T-helper 1 cell treated with Interleukin-12 subunit alpha and Interleukin-12 subunit beta and Interleukin-4 antibody, amounts not matched to agents 30 ng/mL and 1 ng/mL, for 36 hours (primary cell): ENCODE data around the gene TRAPPC8. TPM values are rescaled to one million over a fixed set of nuclear protein-coding genes. Genes with fewer than 3 reads are reported as not detected.
"Not testable (repeated sequence)": the region's sequence is repeated elsewhere in the genome, so short reads cannot be mapped to it uniquely, and the experiment has no call there.

Experiments used
- intact Hi-C: fragments of 100-400 bp; cut with micrococcal nuclease; formaldehyde crosslinking; loops from one replicate; pipeline ENCODE4 v1.15.1; 2024
- total RNA-seq: library from RNA; stranded (reverse); gene quantifications from 2 replicates; pipeline ENCODE4 v1.2.3, GENCODE V29; 2022

The TRAPPC8 gene, protein sequence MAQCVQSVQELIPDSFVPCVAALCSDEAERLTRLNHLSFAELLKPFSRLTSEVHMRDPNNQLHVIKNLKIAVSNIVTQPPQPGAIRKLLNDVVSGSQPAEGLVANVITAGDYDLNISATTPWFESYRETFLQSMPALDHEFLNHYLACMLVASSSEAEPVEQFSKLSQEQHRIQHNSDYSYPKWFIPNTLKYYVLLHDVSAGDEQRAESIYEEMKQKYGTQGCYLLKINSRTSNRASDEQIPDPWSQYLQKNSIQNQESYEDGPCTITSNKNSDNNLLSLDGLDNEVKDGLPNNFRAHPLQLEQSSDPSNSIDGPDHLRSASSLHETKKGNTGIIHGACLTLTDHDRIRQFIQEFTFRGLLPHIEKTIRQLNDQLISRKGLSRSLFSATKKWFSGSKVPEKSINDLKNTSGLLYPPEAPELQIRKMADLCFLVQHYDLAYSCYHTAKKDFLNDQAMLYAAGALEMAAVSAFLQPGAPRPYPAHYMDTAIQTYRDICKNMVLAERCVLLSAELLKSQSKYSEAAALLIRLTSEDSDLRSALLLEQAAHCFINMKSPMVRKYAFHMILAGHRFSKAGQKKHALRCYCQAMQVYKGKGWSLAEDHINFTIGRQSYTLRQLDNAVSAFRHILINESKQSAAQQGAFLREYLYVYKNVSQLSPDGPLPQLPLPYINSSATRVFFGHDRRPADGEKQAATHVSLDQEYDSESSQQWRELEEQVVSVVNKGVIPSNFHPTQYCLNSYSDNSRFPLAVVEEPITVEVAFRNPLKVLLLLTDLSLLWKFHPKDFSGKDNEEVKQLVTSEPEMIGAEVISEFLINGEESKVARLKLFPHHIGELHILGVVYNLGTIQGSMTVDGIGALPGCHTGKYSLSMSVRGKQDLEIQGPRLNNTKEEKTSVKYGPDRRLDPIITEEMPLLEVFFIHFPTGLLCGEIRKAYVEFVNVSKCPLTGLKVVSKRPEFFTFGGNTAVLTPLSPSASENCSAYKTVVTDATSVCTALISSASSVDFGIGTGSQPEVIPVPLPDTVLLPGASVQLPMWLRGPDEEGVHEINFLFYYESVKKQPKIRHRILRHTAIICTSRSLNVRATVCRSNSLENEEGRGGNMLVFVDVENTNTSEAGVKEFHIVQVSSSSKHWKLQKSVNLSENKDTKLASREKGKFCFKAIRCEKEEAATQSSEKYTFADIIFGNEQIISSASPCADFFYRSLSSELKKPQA (N-terminal part only)
- total RNA-seq: 40.6 and 48.4 TPM in 2 replicates

DNA sequence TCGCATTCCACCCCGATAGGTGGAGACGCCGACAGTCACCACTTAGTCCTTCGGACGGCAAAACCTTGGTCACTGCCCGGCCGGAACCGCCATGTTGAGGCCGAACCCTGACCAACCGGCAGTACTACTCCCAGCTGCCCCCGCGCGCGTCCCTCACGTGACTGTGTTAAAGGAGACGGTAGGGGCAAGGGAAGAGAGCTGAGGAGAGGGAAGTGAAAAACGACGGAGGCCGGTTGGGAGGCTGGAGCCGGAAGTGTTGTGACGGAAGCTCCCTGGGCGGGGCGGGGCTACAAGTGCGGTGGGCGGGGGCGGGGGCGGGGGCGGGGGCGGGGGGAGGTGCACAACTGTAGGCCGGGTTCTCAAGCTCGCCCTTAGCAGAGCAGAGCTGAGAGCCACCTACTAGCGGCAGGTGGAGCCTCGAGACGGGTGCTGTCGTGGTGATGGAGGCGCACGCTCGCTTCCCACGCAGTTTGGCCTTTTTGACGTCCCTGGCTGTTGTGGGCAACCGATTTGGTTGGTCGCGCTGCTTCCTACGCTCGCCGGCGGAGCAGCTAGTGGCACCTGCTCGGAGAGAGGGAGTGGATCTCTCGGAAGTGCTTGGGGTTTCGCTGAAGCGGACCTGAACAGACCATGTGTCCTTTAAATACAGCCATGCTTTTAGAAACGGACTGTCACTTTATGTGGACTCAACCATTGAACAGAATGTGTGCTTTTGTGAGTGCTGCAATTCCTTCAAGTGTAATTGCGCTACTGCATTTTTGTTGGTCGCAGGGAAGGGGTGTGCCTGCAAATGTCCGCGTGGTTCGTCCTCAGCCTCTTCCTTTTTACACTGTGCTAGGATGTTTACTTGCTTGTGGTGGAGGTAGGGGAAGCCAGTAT lies at the start of gene TRAPPC8:
TRAPPC8 (minus strand) TSS at position 130 of the 879 bp plus-strand sequence. CDS start 364 bp downstream, outside the sequence.
- intact Hi-C loops: loop anchor here (1.0 to 5.0 kb wide), 9 partner anchors 9 to 256 kb away; partner anchors contain the start of gene RNF125

DNA sequence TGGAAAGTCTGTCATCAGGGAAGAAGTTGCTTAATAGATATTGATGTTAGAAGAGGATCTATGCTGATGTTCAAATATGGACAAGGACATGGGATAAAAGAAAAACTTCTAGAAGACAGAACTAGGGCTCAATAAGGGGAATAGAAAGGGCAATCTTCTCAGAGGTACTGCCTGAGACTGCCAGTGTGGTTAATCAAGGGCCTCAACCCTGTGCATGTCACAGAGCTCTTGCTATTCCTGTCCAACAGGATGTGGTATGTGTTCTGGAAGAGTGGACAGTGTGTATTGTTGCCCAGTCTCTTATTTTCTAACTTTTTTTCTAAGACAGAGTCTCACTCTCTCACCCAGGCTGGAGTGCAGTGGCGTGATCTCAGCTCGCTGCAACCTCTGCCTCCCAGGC lies 47.9 kb upstream of the TRAPPC8 start:
- intact Hi-C loops: no loop called here

DNA sequence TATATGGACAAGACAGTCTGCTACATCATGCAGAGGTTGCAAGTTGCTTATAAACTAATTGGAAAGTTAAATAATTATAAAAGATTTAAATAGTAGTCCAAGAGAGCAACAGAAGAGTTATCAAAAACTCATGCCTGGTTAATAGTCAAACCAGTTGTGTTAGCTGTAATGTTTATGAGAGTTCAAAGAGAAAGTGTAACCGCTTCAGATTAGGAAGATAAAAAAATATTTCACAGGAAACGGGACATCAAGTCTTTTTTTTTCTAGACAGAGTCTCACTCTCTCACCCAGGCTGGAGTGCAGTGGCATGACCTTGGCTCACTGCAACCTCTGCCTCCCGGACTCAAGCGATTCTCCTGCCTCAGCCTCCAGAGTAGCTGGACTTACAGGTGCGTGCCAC lies 41.0 kb upstream of the TRAPPC8 start:
- intact Hi-C loops: no loop called here

DNA sequence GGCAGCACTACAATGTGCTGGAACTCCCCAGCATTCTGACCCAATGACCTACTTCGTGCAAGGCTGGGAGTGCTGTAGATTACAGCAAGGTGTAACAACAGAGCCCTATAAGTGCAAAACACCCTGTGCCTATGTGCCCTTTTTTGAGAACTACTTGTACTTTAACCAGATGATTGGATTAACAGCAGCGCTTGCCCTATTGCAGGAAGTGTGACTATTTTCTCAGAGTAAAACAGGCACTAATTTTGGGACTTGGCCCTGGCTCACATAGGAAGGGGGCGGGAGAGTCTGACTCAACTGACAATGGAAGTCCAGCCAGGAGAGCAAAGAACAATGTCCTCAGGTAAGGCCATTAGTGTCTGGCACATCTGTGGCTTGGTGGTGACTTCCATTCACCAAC lies 40.1 kb upstream of the TRAPPC8 start:
- intact Hi-C loops: no loop called here

DNA sequence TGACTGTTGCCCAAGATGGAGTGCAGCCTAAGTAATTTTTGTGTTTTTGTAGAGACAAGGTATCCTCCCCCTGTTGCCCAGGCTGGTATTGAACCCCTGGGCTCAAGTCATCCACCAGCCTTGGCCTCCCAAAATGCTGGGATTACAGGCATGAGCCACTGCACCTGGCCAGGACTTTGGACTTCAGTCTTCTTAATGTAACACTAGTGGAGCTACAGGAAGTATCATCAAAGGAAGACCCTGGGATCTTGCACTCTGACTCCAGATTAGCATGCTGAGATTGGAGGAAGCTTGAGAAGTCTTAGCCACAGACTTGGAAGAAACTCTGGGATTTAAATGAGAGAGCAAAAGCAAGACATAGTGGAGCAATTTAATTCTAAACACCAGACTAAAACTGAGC lies 37.9 kb upstream of the TRAPPC8 start:
- intact Hi-C loops: no loop called here

DNA sequence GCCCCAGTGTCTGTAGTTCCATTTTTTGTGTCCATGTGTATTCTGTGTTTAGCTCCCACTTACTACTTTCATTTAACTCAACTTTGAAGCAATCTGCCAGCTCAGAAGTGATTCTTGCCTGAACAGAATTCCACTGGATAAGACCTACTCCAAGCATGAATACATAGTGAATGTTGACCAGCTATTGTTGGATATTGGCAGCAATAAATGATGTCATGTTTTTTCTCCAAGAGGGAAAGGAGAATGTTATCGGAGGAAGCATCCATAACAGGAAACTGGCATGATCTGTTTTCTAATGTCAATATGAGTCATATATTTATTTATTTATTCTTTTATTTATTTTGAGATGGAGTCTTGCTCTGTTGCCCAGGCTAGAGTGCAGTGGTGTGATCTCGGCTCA lies 36.8 kb upstream of the TRAPPC8 start:
- intact Hi-C loops: no loop called here

DNA sequence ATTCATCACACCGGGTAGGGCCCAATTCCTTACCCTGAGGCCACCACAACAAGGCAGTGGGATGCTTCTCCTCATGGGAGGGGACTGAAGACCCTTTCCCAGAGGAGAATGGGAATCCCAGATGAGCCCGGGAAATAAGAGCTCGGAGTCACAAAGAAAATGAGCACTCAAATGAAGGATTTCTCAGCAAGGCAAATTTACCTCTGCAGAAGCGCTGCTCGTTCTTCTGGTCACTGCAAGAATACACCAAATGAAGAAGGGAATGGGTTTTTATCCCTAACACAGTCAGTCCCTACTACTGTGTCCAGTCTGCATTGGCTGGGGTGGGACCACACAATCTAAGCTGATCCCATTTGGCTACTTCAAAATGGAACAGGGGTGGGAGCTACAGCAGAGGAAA lies 35.7 kb upstream of the TRAPPC8 start:
- intact Hi-C loops: no loop called here

DNA sequence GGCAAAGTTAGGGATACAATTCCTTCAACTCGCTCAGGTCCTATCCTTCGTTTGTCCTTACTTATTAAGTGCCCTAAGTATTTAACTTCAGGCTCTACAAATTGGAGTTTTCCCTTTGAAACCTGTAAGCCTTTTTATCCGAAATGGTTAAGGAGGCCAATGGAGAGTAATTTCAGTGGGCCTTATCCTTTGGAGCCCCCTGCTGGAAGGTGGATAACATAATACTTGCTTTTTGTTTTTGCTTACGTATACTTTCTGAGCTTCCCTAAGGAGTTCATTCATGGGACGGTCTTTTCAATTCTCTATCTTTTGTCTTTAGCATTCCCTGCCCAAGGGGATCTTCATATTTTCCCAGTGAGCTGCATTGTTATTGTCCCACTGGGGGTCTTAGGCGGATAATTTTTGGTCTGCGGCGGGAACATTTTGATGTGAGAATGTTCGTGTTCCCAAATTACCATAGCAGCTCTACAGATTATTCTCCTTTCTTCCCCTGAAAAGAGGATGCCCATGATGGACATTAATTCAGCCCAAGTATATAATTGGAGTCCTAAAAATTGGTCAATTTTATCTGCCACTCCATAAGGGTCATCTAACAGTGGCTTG lies 34.4 kb upstream of the TRAPPC8 start:
- intact Hi-C loops: loop anchor here (1.0 kb wide), 3 partner anchors 158 to 421 kb away; no protein-coding TSS in a partner anchor

DNA sequence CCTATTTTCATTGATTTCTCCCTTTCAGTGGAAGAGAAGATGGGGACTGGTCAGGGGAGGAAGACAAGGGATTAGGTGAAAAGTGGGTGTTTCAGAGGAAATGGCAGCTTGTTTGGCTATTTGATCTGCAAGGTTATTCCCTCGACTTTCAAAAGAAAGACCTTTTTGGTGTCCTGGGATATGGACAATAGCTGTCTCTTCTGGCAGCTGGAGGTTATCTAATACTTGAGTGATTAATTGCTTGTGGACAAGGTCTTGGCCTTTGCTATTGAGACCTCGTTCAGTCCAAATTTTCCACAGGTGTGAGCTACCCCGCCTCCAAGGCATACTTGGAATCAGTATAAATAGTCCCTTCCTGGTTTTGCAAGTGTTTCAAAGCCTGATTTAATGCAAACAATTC lies 33.3 kb upstream of the TRAPPC8 start:
- intact Hi-C loops: no loop called here

DNA sequence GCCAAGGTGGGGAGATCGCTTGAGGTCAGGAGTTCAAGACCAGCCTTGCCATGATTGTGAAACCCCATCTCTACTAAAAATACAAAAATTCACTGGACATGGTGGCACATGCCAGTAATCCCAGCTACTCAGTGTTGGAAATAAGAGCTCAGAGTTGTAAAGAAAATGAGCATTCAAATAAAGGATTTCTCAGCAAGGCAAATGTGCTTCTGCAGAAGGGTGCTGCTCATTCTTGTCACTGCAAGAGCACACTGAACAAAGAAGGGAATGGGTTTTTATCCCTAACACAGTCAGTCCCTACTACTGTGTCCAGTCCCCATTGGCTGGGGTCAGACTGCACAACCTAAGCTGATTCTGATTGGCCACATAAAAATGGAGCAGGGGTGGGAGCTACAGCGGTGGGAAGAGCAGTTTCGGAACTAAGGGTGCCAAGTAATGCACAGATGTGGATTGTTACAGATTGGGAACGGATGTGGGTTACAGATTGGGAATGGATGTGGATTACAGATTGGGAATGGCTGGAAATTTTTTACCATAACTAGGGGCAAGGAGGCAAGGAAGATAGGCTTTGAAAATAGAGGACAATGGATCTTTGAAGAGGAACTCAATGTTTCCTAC lies 31.1 kb upstream of the TRAPPC8 start:
- intact Hi-C loops: no loop called here

DNA sequence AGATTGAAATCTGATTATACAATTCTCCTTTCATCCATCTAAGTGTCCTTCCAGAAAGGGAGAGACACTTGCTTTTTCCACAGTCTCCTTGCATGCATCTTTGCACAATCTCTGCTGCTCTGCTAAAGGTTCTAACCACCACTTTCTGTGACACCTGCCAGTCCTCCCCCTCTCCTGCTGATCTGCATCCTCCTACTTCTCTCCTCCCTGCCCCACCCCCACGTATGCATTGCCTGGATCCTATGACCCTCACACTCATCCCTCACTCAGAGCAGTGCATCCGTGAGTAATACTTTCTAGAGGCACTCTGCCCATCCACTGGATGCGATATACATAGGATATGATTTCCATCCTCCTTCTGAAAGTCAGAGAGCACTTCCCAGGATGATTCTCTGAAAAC lies 27.7 kb upstream of the TRAPPC8 start:
- intact Hi-C loops: no loop called here

DNA sequence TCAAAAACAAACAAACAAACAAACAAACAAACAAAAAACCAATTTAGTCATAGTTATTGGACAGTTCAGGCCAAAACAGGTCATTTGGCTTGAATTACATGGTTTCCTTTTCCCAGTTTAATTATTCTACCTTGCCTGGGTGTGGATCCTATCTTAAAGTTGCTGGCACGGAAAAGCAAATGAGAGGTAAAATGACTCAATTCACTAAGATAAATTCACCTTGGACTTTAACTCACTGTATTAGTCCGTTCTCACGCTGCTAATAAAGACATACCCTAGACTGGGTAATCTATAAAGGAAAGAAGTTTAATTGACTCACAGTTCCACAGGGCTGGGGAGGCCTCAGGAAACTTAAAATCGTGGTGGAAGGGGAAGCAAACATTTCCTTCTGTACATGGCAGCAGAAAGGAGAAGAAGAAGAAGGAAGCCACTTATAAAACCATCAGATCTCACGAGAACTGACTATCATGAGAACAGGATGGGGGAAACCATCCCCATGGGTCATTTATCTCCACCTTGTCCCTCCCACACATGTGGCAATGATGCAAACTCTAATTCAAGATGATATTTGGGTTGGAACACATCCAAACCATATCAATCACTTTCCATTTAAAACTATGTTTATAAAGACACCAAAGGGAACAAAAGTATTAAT lies 22.5 kb upstream of the TRAPPC8 start:
- intact Hi-C loops: no loop called here

DNA sequence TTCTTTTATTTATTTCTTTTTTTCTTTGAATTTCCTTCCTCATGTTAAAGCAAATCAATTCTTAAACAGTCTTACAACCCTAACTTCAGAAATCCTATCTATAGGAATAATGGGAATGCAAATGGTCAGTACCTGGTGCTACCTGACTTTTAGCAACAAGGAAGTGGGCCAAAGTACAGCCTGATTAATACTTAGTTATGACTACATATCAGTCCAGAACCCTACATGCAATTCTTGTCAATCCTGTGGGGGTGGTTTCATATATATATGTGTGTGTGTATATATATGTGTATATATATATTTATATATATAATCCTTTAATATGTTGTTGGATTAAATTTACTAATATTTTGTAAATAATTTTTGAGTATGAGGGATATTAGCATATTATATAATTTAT lies 14.8 kb upstream of the TRAPPC8 start:
- intact Hi-C loops: loop anchor here (1.0 kb wide), 3 partner anchors 14 to 401 kb away; partner anchors contain the start of gene TRAPPC8

DNA sequence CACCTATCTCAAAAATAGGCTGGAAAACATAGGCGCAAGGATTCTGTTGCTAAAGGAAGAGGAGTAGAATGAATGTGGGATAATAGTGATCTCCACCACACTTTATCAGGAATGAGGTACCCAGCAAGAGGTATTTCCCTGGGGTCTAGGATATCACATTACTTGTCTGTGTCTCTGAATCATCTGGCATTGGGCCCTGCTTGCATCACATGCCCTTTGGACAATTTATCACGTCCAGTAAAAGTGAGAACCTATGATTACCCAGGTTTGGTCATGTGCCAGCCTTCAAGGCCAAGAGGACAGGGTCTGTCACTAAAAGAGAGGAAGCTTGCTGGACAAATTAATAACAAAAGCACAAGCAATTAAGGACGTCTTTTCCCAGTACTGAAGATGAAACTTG lies 11.4 kb upstream of the TRAPPC8 start:
- intact Hi-C loops: no loop called here

DNA sequence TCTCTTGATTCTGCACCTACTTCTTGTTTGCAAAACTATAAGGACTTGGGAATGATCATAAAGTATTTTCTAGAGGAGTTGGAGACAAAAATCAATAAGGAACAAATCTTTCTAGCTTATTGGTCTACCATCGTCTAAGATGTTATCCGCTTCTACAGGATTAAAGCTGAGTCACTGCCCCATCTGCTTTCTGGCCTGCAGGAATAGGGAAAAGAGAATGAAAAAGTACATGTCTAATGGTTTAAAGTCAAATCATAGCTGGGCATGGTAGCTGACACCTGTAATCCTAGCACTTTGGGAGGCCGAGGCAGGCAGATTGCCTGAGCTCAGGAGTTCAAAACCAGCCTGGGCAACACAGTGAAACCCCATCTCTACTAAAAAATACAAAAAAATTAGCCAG lies 10.8 kb upstream of the TRAPPC8 start:
- intact Hi-C loops: not testable (repeated sequence)

DNA sequence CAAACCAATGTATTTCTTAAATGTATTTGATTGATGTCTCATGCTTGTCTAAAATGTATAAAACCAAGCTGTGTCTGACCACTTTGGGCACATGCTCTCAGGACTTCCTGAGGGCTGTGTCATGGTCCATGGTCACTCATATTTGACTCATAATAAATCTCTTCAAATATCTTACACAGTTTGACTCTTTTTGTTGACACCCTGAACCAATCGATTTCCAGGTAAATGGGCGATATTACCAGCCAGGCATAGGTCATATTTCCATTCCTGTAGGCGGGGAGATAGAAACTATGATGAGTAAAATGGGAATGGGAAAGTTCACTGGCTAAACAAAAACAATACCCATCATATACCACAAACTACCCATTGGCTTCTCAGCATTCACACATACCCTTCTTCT lies 9.3 kb upstream of the TRAPPC8 start:
- intact Hi-C loops: no loop called here

DNA sequence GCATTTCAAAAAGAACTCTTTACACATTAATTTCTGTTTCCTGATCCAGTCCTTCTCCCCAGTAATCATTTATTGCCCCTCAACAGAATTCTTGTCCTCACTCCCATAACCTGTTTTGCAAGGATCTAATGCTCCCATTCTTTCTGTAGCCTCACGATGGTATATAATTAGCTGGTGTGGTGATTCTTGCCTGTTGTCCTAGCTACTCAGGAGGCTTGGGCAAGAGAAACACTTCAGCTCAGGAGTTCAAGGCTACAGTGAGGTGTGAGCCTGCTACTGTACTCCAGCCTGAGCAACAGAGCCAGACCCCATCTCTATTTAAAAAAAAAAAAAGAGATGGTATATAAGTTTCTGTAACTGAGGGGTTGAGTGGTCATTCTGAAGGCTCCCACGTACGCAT lies 7.7 kb upstream of the TRAPPC8 start:
- intact Hi-C loops: no loop called here

DNA sequence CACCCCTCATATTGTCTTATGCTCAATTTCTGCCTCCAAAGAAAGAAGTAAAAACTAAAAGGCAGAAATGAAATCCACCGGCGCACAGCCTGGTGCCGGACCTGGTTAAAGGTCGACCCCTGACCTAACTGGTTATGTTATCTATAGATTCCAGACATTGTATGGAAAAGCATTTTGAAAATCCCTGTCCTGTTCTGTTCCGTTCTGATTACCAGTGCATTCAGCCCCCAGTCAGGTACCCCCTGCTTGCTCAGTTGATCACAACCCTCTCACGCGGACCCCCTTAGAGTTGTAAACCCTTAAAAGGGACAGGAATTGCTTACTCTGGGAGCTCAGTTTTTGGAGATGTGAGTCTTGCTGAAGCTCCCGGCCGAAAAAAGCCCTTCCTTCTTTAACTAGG lies 5.4 kb upstream of the TRAPPC8 start:
- intact Hi-C loops: not testable (repeated sequence)
